ENCODE measurements around the gene AIFM1. TPM values are rescaled to one million over a fixed set of nuclear protein-coding genes. Genes with fewer than 3 reads are reported as not detected.
A peak's percentile ranks its signal among the peaks of the same experiment; 100 is the strongest.

The AIFM1 gene
- total RNA-seq, 1 donor from 2014 or later = 47.7 TPM

GRCh38 chrX:130172127-130172845, 6.6 kb upstream of the AIFM1 start:
- Histone ChIP-seq H3K9me3 (ENCODE audit: low read depth) (no peaks in the 10 kb centered on the region), H3K79me2 (ENCODE audit: low read depth) (no peaks in the 10 kb centered on the region), H3K9ac (no peak overlapping the region), H4K20me1 (ENCODE audit: low read depth) (no peaks in the 10 kb centered on the region), H3K27me3 (peaks cover 17% of the 10 kb centered on the region), H3K4me1 (peaks cover 10% of the 10 kb centered on the region), H3K36me3 (no peaks in the 10 kb centered on the region), H2AFZ (replicated peaks) (peak overlapping the region; percentile 73), H3K4me3 (peak overlapping the region; percentile 61), H3K4me2 (peak overlapping the region; percentile 85), H3K27ac (no peak overlapping the region), H3F3A (ENCODE audit: low read depth) (no peaks in the 10 kb centered on the region)
- Mint-ChIP-seq H3K4me3 (peak overlapping the region; percentile 93), H3K4me1 (peaks cover 43% of the 10 kb centered on the region), H3K9me3 (no peaks in the 10 kb centered on the region), H3K36me3 (no peaks in the 10 kb centered on the region), H3K27ac (peak overlapping the region; percentile 19), H3K27me3 (ENCODE audit: insufficient read depth, low read depth) (peaks cover 2% of the 10 kb centered on the region)
- TF ChIP-seq CTCF (IDR thresholded peaks at IDR 0.05) (peak; percentile 6), EZH2 (IDR thresholded peaks at IDR 0.05) (no peak)
- peak; percentile 11 for DNase-seq (ENCODE audit: low spot score)

DNA sequence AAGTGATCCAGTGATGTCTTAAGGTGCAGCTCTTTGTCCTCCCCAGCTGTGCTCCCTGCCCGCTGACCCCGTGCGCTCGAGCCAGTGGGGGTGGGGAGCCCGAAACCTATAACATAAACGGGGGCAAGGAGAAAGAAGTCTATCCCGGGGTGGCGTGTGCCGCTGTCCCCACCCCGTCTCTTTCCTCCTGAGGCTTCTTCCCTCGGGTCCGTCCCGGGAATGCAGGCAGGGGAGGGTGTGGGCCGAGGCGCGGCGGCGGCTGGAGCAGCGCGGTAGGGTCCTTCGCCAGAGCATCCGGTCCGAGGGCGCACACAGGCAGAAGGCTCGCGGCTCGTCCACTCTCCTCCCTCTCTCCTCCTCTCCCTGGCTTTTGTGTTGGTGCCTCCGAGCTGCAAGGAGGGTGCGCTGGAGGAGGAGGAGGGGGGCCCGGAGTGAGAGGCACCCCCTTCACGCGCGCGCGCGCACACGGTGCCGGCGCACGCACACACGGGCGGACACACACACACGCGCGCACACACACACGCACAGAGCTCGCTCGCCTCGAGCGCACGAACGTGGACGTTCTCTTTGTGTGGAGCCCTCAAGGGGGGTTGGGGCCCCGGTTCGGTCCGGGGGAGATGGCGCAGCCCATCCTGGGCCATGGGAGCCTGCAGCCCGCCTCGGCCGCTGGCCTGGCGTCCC, 5.9 kb upstream of the AIFM1 start, which contains the start of gene RAB33A:
RAB33A (plus strand) TSS at position 517 of the 681 bp plus-strand sequence; CDS start at position 618, 101 bp downstream.
- Histone ChIP-seq H3K4me1 (peaks cover 10% of the 10 kb centered on the region), H3K9me3 (ENCODE audit: low read depth) (no peaks in the 10 kb centered on the region), H2AFZ (replicated peaks) (peak within 1 kb of the TSS; percentile 73), H3K27ac (no peak within 1 kb of the TSS), H3K9ac (no peak within 1 kb of the TSS), H3K4me2 (peak within 1 kb of the TSS; percentile 85), H3K27me3 (peaks cover 17% of the 10 kb centered on the region), H4K20me1 (ENCODE audit: low read depth) (no peaks in the 10 kb centered on the region), H3F3A (ENCODE audit: low read depth) (no peaks in the 10 kb centered on the region), H3K4me3 (peak within 1 kb of the TSS; percentile 61), H3K79me2 (ENCODE audit: low read depth) (no peaks in the 10 kb centered on the region), H3K36me3 (no peaks in the 10 kb centered on the region)
- Mint-ChIP-seq H3K27me3 (ENCODE audit: insufficient read depth, low read depth) (peaks cover 2% of the 10 kb centered on the region), H3K4me3 (peak within 1 kb of the TSS; percentile 93), H3K36me3 (no peaks in the 10 kb centered on the region), H3K27ac (peak within 1 kb of the TSS; percentile 93), H3K4me1 (peaks cover 44% of the 10 kb centered on the region), H3K9me3 (no peaks in the 10 kb centered on the region)
- peak; percentile 56 for DNase-seq (ENCODE audit: low spot score)
- no peak for TF ChIP-seq EZH2phosphoT487 (IDR thresholded peaks at IDR 0.05)
- no peak for TF ChIP-seq CTCF (IDR thresholded peaks at IDR 0.05)
- no peak for TF ChIP-seq EZH2 (IDR thresholded peaks at IDR 0.05)

DNA sequence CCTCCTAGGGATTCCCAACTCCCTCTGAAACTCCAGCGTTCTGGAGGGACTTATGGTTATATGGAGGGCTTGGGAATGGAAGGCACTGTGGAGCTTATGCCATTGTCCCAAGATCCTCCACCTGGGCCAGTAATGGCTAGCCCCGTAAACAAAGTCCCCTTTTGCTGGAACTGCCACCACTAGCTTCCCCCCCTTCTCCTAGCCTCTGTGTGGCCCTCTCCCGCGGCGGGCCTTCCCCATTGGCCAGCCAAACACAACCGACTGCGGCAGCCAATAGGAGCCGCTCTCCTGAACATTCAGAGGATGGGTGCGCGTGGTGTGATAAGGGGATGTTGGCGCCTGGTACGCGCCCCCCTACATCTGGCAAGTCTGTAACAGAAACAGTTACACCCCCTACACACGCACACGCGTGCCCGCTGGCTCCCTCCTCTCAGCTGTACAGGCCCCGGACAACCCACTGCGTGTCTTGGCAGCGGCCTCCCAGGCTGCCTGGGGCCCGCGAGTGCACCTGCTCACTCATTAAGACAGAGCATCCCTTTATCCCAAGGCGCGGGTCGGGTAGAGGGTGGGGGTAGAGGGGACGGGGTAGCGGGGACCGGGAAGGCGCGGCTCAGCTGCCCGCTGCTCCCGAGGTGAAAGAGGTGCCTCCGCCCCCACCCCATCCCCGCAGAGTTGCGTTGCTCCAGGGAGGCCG, 5.3 kb upstream of the AIFM1 start:
- peaks cover 2% of the 10 kb centered on the region for H3K27me3 Mint-ChIP-seq (ENCODE audit: insufficient read depth, low read depth)
- Histone ChIP-seq H3K4me2 (peak overlapping the region; percentile 85), H2AFZ (replicated peaks) (peak overlapping the region; percentile 73), H3K9me3 (ENCODE audit: low read depth) (no peaks in the 10 kb centered on the region), H3K9ac (no peak overlapping the region), H3F3A (ENCODE audit: low read depth) (peaks cover 2% of the 10 kb centered on the region), H3K27me3 (peaks cover 17% of the 10 kb centered on the region), H3K4me1 (peaks cover 10% of the 10 kb centered on the region), H4K20me1 (ENCODE audit: low read depth) (no peaks in the 10 kb centered on the region), H3K79me2 (ENCODE audit: low read depth) (no peaks in the 10 kb centered on the region), H3K27ac (no peak overlapping the region), H3K4me3 (peak overlapping the region; percentile 61), H3K36me3 (no peaks in the 10 kb centered on the region)
- TF ChIP-seq EZH2 (IDR thresholded peaks at IDR 0.05) (no peak), EZH2phosphoT487 (IDR thresholded peaks at IDR 0.05) (no peak), CTCF (IDR thresholded peaks at IDR 0.05) (no peak)
- H3K4me3 Mint-ChIP-seq = peak overlapping the region; percentile 93
- peak; percentile 77 for DNase-seq (ENCODE audit: low spot score)
- no peaks in the 10 kb centered on the region for H3K36me3 Mint-ChIP-seq
- peak overlapping the region; percentile 93 for H3K27ac Mint-ChIP-seq
- H3K4me1 Mint-ChIP-seq = peaks cover 37% of the 10 kb centered on the region
- H3K9me3 Mint-ChIP-seq = no peaks in the 10 kb centered on the region
